Coronary artery (tissue), 2 donors: ENCODE data around the gene EIF4ENIF1.
A peak's percentile ranks its signal among the peaks of the same experiment; 100 is the strongest.

Experiments
- DNase-seq: peaks from one replicate; pipeline ENCODE4 v3.0.0-alpha.2; 2017; ENCODE audit warnings: low spot score
- H3K27ac ChIP-seq, 2 donors: fragments of 200-600 bp; sonication (generic); one replicate each; pipeline ENCODE4 v1.5.1; 2016 to 2019
- H3K4me3 ChIP-seq: fragments of 200-600 bp; sonication (generic); 2 replicates; pipeline ENCODE4 v1.5.1; 2016; ENCODE audit warnings: mild to moderate bottlenecking, moderate library complexity
- CTCF ChIP-seq: fragments of 200-600 bp; sonication (generic); IDR thresholded peaks from one replicate; pipeline ENCODE4 v1.5.1; 2019; ENCODE audit warnings: antibody characterized with exemption

Gene EIF4ENIF1, protein sequence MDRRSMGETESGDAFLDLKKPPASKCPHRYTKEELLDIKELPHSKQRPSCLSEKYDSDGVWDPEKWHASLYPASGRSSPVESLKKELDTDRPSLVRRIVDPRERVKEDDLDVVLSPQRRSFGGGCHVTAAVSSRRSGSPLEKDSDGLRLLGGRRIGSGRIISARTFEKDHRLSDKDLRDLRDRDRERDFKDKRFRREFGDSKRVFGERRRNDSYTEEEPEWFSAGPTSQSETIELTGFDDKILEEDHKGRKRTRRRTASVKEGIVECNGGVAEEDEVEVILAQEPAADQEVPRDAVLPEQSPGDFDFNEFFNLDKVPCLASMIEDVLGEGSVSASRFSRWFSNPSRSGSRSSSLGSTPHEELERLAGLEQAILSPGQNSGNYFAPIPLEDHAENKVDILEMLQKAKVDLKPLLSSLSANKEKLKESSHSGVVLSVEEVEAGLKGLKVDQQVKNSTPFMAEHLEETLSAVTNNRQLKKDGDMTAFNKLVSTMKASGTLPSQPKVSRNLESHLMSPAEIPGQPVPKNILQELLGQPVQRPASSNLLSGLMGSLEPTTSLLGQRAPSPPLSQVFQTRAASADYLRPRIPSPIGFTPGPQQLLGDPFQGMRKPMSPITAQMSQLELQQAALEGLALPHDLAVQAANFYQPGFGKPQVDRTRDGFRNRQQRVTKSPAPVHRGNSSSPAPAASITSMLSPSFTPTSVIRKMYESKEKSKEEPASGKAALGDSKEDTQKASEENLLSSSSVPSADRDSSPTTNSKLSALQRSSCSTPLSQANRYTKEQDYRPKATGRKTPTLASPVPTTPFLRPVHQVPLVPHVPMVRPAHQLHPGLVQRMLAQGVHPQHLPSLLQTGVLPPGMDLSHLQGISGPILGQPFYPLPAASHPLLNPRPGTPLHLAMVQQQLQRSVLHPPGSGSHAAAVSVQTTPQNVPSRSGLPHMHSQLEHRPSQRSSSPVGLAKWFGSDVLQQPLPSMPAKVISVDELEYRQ

DNA sequence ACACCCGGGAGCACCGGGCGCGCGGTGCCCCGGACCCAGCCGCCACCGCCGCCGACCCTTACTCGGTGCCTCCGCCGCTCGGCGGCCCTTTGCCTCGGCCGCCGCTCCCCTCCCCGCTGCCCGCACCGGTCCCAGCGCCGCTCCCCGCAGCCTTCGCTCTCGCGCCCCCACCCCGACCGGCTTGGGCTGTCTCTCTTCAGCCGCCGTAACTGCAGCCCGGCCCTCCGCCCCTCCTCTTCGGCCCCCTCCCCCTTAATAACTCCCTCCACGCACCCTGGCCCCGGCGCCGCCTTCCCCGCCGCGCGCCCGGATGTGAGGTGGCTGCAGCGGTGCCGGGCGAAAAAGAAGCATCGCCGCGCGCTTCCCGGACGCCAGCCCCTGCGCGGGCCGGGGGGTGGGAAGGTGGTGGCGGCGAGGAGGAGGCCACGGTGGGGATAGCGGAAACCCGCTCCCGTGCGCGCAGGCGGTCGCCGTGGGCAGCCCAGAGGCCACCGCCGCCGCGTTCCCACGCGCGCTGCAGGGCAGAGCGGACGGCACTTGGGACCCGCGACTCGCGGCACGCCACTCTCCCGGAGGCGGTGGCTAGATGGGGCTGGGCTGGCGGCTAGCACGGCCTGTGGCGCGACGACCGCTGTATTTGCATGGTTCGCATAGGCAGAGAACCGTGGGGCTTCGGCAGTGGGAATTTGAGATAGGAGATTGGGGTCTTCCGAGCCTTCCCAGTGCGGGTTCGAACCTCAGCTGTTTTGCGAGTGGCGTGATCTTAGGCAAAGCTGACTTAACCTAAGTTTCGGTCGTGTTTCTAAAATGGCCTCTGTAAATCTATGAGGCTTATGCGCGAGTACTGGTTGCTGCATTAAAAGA is at the start of gene EIF4ENIF1:
EIF4ENIF1 (minus strand) TSS at position 211 of the 864 bp plus-strand sequence. CDS start 1,124 bp downstream, outside the sequence.
- peak; percentile 90 for DNase-seq
- H3K27ac ChIP-seq = peak within 1 kb of the TSS; percentile 86 to 97
- peak within 1 kb of the TSS; percentile 97 for H3K4me3 ChIP-seq
- no peak for TF ChIP-seq CTCF

DNA sequence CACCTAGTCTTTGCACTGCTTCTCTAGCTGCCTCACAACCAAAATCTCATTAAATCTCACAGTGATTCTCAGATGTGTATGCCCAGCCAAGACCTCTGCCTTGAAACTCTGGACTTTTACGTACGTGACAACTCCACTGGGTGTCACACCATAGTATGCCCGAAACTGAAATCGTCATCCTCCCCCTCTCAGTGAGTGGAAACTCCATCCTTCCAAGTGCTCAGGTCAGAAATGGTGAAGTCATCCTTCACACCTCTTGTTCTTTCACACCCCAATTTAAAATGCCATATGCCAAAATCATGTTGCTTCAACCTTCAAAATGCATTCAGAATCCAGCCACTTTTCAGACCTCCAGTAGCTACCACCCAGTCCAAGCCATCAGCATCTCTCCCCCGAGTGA is 49.2 kb upstream of the EIF4ENIF1 start:
- TF ChIP-seq CTCF = no peak
- Histone ChIP-seq H3K4me3 (no peak overlapping the region), H3K27ac (no peak overlapping the region)
- no peak for DNase-seq

DNA sequence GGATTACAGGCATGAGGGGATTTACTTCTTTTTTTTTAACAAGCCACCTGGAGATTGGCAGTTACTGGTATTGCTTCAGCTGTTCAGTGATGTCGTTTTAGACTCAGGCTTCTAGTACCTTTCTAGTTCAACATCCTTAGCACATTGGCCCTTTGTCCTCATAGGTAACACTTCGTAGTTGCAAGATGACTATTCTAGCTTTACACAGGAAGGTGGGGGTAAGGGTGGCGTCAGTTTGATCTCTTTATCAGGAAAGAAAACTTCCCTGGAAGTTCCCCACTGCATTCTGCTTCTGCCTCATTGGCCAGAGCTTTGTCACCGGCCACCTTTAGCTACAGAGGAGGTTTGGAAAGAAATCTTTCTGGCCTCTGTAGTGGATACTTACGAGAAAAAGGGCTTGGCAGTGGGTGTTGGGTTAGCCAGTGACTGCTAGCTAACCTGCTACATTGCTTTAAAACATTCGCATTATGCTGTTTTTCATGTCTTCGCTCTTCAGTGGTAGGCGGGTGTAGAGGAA is 47.4 kb upstream of the EIF4ENIF1 start:
- no peak for DNase-seq
- no peak overlapping the region for H3K27ac ChIP-seq
- H3K4me3 ChIP-seq = no peak overlapping the region
- no peak for TF ChIP-seq CTCF

DNA sequence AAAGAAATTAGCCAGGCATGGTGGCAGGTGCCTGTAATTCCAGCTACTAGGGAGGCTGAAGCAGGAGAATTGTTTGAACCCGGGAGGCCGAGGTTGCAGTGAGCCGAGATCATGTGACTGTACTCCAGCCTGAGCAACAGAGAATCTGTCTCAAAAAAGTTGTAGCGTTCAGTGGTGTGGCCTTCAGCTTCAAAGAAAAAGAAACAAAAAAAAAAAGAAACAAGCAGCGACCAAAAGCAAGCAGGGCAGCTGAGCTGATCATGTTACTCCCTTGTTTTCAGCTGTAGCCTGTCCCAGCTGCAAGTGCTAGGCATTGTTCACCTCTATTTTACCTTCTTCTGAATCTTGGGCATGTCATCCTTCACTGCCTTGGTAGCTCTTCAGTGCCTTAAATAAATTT is 43.7 kb upstream of the EIF4ENIF1 start:
- no peak for DNase-seq
- TF ChIP-seq CTCF = no peak
- H3K4me3 ChIP-seq = no peak overlapping the region
- H3K27ac ChIP-seq = no peak overlapping the region

- Histone ChIP-seq H3K4me3 (no peak overlapping the region), H3K27ac (no peak overlapping the region)
- no peak for DNase-seq
- TF ChIP-seq CTCF = no peak
Measured at GRCh38 chr22:31532060-31532459, 42.4 kb upstream of the EIF4ENIF1 start.

DNA sequence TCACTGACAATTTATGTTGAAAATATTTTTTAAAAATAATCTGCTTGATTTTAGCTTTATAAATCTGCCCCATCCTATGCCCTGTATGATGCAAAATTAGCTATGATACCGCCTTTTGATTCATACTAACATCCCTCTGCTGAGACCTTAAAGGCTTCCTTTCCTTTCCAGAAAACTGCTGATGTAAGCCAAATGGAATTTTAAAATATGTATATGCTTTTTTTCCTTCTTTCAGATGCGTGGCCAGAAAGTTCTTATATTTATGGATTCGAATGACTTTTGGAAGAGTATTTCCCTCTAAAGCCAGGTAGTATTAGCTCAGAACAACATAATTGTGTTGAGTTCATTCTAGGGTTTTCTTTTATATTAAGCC is 41.2 kb upstream of the EIF4ENIF1 start:
- Histone ChIP-seq H3K4me3 (no peak overlapping the region), H3K27ac (no peak overlapping the region)
- TF ChIP-seq CTCF = no peak
- DNase-seq = no peak
